ENCODE data around the gene ATAT1.

The ATAT1 gene

DNA sequence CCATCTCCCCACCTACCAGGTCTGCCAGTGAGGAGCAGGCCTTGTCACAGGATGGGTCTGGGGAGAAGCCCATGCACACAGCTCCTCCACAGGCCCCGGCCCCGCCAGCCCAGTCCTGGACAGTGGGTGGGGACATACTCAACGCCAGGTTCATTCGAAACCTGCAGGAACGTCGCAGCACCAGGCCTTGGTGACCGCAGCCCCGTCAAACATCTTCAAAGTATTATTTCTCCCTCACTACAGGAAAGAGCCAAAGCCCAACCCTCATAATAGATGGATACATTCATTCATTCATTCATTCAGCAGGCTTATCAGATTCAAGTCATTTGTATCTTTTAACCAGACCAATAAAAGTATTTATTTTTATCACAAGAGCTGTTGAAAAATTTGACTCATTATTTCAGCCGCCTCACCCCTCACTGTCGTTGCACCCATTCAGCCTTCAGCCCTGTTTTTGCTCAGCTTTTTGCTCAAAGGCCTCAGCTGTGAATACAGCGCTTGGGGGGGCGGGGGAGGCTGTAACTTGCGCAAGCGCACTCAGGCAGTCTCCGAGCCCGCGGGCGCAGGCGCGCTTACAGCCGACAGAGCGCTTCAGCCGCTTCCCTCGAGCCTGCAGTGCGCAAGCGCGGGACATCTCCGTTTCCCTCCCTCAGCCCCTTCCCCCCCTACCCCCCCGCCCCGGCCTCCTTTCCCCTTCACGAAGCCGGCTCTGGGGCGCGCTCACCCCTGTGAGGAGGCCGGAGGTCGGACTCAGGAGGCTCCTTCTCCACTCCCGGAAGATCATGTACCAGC lies 20.0 kb downstream of the ATAT1 start, which contains the start of gene C6orf136:
C6orf136 (plus strand) TSS at position 684 of the 792 bp plus-strand sequence; CDS start at position 783, 99 bp downstream.
- in situ Hi-C loops (cut with HindIII; ENCODE audit: low sequenced_read_pairs) = no loop called here

DNA sequence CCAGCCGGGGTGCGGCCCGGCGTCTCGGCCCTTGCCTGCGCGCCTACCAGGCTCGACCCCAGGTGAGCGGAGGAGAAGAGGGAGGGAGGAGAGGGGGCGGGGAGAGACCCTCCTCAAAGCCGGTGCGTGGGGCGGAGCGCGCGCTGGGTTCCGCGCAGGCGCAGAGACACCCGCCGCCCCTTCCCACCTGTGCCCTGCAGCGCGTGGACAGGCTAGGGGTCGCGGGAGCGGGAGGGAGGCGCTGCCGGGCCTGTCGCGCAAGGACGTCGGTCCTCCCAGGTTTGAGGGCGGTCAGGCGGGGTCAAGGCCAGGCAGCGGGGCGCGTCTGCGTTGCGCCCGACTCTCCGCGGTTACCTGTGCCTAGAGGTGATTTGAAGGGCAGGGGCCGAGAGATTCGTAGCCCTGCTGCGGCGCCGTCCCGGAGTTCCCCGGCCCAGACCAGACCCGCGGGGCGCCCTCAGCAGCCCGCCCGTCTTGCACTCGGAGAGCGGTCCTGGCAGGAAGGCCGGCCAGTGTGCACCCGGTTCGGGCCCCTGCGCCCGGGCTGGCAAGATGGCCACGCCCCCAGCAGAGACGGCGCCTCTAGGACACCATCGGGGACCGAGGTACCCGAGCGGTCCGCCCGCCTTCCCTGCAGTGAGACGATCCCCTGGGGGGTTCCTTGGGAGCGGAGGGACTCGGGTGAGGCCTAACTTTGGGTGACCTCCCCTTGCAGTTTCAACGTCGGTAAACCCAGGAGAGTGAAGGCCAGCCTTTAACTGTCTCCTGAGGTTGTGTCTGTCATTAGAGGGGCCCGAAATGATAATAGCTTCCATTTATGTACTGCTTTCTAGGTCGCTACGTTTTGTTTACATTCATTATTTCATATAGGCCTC lies 20.8 kb downstream of the ATAT1 start:
- in situ Hi-C loops (cut with HindIII; ENCODE audit: low sequenced_read_pairs) = no loop called here

- in situ Hi-C loops (cut with HindIII; ENCODE audit: low sequenced_read_pairs) = loop anchor here (10.0 kb wide), 1 partner anchor 106 kb away; no protein-coding TSS in a partner anchor
Observed at GRCh38 chr6:30651143-30651542, 24.5 kb downstream of the ATAT1 start.

DNA sequence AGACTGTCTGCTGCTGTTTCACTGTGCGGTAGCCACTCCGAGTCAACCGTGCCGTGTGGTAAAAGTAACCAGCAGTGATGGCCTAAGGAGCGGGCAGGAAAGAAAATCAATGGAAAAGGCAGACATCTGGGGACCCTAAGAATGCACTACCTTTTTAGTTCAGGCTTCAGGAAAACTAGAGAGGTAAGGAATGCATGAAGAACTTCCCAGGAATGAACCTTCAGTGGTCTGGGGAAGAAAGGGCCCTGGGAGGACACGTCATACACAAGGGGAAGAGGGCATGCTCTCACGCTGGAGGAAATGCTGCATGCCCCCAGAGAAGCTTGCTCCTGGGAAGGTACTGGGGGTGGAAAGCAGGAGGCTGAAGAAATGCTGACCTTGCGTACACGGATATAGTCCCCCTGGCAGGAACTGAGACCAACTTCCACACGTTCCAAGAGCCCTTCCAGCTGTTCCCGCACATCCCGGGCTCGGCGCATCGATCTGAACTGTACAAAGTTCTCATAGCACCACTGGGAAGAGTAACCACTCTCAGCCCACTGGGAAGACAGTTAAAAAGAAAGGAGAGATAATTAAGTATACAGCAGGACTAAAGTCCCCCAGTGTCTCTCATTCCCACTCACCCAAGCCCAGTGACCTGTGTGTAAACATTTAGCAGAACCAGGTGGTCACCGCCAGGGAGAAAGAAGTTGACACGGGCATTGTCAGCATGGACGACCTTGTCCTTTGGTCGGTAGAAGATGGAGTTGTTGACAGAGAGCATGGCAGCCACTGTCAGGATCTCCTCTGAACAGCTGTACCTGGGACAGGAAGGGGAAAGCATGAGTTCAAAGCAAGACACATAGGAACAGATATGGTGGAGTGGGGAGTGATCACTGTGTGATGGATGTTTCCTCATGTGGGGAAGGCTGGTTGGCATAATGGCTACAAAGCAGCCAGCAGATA lies 28.4 kb downstream of the ATAT1 start:
- in situ Hi-C loops (cut with HindIII; ENCODE audit: low sequenced_read_pairs) = loop anchor here (10.0 kb wide), 1 partner anchor 110 kb away; no protein-coding TSS in a partner anchor

- in situ Hi-C loops (cut with HindIII; ENCODE audit: low sequenced_read_pairs) = loop anchor here (10.0 kb wide), 1 partner anchor 111 kb away; no protein-coding TSS in a partner anchor
Observed at GRCh38 chr6:30655743-30656094, 29.0 kb downstream of the ATAT1 start.

DNA sequence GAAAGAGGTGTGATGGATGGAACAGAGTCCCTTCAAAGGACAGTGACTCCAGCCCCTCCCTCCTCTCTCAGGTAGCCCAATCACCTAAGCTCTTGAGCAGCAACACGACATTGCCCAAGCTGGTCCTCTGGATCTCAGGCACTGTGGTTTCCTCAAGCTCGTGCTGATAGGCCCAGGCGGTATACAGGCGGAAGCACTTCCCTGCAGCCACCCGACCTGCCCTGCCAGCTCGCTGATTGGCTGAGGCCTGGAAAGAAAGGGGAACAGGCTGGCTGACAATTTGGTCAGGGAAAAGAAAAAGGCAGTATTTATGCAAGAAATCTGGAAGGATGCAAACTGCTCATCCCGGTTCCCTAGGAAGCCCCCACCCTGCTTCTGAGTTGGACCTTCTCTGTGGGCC lies 29.8 kb downstream of the ATAT1 start:
- in situ Hi-C loops (cut with HindIII; ENCODE audit: low sequenced_read_pairs) = loop anchor here (10.0 kb wide), 1 partner anchor 112 kb away; no protein-coding TSS in a partner anchor

DNA sequence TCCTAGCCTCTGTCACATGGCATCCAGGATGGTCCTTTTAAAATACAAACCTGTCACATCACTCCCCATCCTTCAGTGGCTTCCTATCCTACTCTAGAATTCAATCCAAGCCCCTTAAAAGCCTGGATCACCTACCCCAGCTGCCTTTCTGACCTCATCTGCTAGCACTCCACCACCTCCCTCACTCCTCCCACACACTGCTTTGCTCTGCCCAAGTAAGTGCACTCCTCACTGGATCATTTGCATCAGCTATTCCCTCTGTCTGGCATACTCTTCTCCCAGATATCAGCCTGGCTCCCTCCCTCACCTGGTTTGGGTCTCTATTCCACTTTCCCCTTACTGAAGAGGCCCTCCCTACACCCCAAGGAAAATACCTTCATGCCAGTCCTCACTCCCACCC lies 30.8 kb downstream of the ATAT1 start:
- in situ Hi-C loops (cut with HindIII; ENCODE audit: low sequenced_read_pairs) = loop anchor here (10.0 kb wide), 1 partner anchor 113 kb away; no protein-coding TSS in a partner anchor

- in situ Hi-C loops (cut with HindIII; ENCODE audit: low sequenced_read_pairs) = loop anchor here (10.0 kb wide), 1 partner anchor 113 kb away; no protein-coding TSS in a partner anchor
Observed at GRCh38 chr6:30657922-30658321, 31.2 kb downstream of the ATAT1 start.

DNA sequence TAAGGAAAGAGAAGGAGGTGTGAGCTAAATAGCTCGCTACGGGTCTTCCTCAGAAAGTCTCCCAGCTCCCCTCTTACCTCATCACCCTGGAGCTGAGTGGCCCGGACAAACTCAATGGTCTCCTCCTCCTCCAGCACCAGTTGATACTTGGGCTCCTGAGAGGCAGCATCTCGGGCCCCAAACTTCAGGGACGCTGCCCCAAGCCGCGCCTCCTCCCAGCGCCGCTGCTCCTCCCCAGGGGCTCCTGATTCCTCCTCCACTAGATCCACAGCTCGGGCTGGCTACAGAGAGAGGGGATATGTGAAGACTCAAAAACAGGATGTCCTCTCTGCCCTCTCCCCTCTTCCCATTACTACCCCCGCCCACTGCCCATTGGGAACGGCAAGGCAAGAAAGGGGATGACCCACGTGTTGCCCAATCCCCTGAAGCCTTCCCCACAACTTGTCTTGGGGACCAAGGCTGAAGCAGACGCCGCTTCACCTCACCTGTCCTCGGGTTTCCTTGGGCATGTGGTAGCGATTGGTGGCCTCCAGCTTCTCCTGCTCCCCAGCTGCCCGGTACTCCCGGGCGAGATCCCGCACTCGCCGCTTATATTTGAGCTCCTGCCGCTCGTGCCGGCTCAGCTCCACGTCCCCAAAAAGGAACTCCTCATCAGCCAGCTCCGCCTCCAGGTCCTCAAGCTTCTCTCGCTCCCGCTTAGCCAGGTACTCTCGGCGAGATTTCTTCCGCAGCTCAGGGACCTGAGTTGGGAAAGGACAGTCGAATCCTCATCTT lies 38.5 kb downstream of the ATAT1 start:
- in situ Hi-C loops (cut with HindIII; ENCODE audit: low sequenced_read_pairs) = loop anchor here (5.0 kb wide), 2 partner anchors 53 to 103 kb away; no protein-coding TSS in a partner anchor

GRCh38 chr6:30666300-30666699 lies 39.6 kb downstream of the ATAT1 start:
- in situ Hi-C loops (cut with HindIII; ENCODE audit: low sequenced_read_pairs) = loop anchor here (5.0 kb wide), 2 partner anchors 54 to 104 kb away; no protein-coding TSS in a partner anchor

DNA sequence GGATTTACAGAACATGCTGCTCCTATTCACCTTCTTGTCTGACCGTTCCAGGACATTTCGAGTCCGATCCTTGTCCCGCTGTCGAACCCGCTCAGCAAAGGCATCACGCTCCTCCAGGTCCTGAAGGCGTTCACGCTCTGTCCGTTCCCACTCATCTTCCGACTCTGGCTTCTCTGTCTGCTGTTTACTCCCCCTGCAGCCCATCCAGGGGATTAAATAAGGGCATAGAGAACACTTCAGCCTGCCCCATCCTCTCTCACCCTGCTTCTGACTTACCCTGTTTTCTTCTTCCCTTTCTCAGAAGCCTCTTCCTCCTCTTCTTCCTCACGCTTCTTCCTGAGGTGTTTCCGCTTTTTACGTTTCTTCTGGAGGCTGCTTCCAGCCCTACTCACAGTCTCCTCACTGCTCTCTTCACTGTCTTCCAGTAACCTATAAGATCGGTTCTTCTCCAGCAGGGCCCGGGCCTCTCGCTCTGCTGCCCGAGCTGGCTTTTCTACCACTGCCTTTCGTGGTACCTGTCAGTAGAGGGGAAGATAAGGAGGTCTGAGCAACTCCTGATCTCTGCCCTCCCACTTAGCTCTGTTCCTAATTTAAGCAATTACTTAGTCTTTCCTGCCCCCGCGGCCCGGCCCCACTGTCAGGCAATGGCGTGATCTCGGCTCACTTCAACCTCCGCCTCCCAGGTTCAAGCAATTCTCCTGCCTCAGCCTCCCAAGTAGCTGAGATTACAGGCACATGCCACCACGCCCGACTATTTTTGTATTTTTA lies 44.3 kb downstream of the ATAT1 start:
- in situ Hi-C loops (cut with HindIII; ENCODE audit: low sequenced_read_pairs) = no loop called here

GRCh38 chr6:30672445-30673253 lies 46.0 kb downstream of the ATAT1 start, which contains the start of gene DHX16:
DHX16 (minus strand) TSS chr6:30673006; CDS start chr6:30672841, 165 bp downstream.
- in situ Hi-C loops (cut with HindIII; ENCODE audit: low sequenced_read_pairs) = no loop called here

GRCh38 chr6:30676660-30677285 lies 50.1 kb downstream of the ATAT1 start:
- in situ Hi-C loops (cut with HindIII; ENCODE audit: low sequenced_read_pairs) = no loop called here

DNA sequence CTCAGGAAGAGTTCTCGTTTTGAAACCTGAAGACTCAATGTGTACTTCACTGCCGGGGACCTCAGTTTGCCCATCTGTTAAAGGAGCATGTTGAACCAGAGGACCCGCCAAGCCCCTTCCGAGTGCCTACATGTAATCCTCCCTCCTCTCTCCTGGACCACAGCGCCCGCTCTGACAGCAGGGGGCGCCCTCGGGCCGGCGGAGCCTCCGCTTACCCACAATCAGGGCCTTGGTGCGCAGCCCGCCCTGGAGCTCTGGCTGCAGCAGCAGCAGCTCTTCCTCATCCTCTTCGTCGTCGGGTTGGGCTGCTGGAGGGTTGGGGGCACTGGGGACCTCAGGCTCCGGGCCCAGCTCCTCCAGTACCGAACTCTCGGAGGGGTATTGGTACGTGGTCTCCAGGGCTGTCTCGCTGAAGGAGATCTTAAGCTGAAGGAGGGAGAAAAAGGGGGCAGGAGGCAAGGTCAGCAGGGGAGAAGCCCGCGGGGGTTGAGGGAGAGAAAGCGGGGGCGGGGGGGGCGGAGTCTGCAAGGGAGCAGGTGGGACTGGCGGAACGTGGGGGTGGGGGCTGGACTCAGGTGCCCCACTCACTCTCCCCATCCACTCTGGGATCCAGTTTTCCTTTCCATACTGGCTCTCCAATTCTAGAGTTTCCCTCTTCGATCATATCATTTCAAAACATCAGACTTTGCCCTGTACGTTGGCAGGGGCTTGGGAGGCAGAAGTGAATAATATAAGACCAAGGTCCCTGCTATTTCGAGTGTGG lies 52.5 kb downstream of the ATAT1 start:
- in situ Hi-C loops (cut with HindIII; ENCODE audit: low sequenced_read_pairs) = no loop called here

GRCh38 chr6:30679765-30680535 lies 53.3 kb downstream of the ATAT1 start:
- in situ Hi-C loops (cut with HindIII; ENCODE audit: low sequenced_read_pairs) = loop anchor here (5.0 kb wide), 2 partner anchors 37 to 102 kb away; partner anchors contain the start of gene MDC1

DNA sequence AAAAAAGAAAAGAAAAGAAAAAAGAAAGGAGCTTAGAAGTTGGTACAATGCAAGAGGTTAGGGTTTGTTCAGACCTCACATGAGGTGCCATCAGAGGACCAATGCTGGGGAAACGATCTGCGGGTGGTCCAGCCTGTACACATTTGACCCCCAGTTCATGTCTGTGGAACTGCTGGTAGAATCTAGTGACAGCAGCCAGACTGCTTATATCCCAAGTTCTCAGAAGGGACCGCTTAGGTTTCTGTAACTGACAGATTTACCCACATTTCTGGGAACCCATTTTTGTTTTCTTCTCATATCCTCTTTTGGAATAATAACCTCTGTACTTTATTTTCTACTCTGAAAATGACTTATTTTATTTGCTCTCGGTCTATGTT lies 55.1 kb downstream of the ATAT1 start:
- in situ Hi-C loops (cut with HindIII; ENCODE audit: low sequenced_read_pairs) = loop anchor here (5.0 kb wide), 2 partner anchors 36 to 101 kb away; partner anchors contain the start of gene MDC1
